ENCODE data around the gene HNRNPA3.
A peak's percentile ranks its signal among the peaks of the same experiment; 100 is the strongest.
"Not testable (repeated sequence)": the region's sequence is repeated elsewhere in the genome, so short reads cannot be mapped to it uniquely, and the experiment has no call there.

The HNRNPA3 gene

GRCh38 chr2:177212106-177212890 is at the start of gene HNRNPA3:
Gene HNRNPA3 (plus strand): TSS chr2:177212794. CDS start chr2:177212800, 6 bp downstream.
- DNase-seq = peak; percentile 94 to 97

- no peak for DNase-seq
Observed at GRCh38 chr2:177164131-177164530, 48.5 kb upstream of the HNRNPA3 start.

DNA sequence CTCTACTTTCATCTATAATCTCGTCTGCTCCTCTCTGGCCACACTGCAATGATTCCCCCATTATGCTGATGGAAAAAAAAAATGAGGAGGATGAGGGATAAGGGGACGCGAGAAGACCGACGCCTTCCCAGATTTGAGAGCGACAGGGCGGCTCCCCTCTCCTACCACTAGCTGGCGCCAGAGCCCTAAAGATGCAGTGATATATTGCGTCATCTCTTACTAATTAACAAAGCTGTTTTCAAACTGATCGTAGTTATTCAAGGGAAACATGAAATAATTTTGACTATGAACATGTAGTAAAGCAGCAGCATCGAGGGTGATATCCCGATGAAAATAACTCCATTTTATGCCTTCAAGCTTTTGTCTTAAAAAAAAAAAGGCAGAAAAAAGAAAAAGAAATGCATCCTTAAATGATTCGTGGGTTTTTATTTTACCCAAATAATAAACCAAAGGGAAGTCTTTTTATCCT is 48.0 kb upstream of the HNRNPA3 start:
- DNase-seq = peak; percentile 26 to 79

- no peak for DNase-seq
Observed at GRCh38 chr2:177165061-177165583, 47.5 kb upstream of the HNRNPA3 start.

DNA sequence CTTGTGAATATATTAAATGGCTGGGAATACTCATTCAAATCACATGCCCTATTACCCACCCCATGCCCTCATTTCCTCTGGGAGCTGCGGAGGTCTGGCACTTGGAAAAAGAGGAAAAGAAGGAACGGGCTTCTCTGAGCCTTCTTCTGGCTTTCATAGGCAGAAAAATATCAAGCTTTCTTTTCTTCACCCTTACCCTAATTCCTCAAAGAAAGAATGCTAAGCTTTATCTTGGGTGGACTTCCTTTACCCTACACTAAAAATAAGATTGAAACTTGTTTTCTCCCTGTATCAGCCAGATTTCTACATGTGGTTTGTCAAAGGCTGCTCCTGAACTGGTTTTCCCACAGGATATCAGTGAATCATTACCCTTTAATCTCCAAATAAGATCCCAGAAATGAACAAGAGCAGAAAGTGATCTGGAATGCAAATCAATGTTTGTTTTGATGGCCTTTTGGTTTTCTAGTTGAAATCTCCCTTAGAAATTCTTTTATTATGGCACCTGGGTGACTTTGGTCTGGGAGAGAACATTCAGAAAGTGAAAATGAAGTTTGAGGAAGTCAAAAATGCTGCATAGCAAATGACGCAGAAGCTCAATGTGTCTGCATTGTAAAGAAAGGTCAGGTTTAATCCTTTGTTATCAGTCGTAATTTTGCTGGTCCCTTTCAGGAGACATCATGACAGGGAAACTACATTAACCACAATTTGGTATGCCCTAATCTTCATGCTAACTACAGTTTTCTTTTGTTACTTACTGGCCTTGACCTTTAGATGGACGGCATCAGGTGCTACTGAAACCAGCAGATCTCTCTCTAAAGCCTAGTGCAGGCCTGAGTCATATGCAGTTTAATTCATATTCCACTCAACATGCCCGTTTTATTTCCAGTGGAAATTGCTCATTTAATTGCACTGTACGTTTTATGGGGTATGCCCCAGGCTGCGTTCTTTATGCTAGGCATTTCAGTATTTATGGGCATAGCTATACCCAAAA is 46.6 kb upstream of the HNRNPA3 start:
- DNase-seq = no peak

DNA sequence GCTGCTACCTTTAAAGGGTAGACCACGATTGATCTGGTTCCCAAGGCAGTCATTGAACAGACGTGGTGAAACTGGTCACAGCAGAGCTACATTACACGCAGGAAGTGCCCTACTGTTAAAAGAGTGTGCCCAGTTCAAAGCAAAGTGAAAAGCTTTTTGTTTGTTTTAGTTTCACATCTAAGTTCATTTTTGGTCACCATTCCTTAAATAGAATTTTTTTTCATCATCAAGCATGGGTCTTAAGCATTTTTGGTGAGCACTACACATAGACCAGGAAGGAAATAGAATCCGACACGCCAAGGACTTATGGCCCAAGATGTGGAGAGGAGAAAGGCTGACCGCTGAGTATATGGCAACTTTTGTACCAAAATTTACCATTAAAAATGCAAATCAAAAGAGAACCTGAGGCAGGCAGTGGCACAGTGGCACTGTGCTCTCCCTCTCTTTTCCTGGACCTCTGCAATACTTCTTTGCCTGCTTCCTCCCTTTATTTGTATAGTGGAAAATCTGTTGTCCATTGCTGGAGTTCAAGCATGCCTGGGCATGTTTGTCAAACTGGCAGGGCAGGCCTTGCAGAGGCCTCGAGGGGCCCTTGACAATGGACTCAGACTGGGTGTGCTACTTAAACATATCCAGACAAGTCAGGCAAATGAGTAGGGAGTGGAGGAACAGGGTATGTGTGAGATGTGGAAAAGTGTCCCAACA is 42.6 kb upstream of the HNRNPA3 start:
- no peak for DNase-seq

GRCh38 chr2:177171418-177171865 is 41.2 kb upstream of the HNRNPA3 start:
- no peak for DNase-seq

DNA sequence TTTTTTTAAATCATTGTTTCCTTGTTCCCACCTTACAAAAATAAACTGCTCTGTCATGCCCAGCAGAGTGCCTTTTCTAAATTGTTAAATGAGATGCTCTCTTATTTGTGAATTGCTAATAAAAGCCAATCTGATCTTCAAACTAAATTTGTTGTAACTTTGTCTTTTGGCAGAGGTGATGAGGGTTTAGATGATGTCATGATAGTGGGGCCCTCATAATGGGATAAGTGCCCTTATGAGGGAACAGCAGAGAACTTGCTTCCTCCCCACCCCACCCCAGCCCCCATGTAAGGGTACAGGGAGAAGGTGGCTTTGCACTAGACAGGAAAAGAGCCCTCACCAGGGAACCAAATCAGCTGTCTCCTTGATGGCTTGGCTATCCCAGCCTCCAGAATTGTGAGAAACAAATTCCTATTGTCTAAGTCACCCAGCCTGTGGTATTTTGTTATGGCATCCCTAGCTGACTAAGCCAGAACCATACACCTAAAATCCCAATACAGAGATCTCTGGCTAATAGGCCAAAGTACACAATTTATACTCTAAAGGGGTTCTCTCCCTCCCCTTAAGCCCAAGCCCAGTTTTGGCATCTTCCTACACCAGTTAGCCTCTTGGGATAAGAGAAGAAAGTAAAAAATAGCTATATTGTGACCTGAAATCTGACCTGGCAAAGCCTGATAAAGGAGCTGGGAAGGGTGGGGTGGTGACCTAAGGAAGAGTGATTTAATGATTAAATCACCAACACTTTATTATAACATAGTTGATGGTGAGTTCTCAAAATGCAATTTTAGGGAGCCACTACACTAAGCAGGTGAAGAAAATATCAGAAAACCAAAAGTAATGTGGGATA is 40.3 kb upstream of the HNRNPA3 start:
- peak; percentile 36 to 87 for DNase-seq

DNA sequence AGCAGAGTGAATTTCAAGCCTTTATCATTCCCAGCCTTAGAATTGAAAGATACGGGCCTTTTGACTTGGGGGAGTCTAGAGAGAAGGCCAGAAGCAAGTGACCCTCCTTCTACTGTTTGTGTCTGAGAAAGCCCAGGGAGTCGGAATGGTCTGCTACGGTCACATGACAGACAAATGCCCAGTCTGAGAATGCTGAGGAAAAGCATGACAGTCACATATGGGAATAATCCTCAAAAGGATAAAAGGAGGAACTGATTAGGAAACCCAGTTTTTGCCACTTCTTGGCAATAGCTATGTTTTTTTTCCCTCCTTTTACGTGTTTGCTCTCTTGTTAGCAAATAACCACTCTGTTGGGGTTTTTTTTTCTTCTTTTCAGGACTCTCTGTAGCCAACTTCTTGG is 38.1 kb upstream of the HNRNPA3 start:
- no peak for DNase-seq

GRCh38 chr2:177175917-177176668 is 36.5 kb upstream of the HNRNPA3 start:
- peak in 1 of 2 experiments; percentile 20 for DNase-seq

DNA sequence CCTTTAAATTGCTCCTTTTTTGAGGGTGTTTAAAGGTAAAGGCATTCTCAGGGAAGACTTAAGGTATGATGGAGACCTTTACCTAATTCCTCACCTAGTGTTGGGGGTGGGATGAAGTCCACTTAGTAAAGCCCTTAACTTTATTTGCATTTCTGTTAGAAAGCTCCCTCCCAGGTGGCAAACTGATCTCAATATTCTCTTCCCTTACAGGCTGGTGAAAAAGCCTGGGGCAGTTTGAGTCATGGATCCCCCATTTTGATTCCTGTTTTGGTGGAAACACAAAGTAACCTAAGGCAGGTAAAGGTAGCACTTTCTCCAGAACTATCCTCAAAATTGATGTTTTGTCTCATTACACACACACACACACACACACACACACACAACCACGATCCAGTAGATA is 33.8 kb upstream of the HNRNPA3 start:
- DNase-seq = no peak

DNA sequence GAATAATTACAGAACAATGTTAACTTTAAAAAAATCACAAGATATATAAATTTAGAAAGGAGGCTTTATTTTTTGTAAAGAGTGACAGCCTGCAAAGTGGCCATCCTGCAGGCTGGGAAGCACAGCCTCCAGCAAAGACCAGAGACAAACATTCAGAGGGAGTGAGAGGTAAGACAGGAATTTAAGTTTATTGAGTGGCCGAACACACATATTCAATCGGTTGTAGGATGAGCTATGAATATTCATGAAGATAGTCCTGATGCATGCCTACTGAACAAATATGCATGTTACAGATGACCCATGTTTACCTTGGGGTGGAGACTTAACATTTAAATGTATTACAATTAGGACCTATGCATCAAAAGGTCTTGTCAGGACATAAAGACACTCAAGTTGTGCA is 33.4 kb upstream of the HNRNPA3 start:
- no peak for DNase-seq

DNA sequence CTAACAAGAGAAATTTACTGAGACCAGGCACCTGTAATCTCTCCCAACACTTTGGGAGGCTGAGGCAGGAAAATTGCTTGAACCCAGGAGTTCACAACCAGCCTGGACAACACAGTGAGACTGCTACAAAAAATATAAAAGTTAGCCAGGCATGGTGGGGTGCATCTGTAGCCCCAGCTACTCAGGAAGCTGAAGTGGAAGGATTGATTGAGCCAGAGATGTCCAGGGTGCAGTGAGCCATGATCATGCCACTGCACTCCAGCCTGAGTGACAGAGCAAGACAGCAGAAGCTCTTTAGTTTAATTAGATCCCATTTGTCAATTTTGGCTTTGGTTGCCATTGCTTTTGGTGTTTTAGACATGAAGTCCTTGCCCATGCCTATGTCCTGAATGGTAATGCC is 32.9 kb upstream of the HNRNPA3 start:
- DNase-seq = not testable (repeated sequence)

- no peak for DNase-seq
Observed at GRCh38 chr2:177180269-177181000, 32.2 kb upstream of the HNRNPA3 start.

GRCh38 chr2:177183860-177184259 is 28.7 kb upstream of the HNRNPA3 start:
- no peak for DNase-seq

DNA sequence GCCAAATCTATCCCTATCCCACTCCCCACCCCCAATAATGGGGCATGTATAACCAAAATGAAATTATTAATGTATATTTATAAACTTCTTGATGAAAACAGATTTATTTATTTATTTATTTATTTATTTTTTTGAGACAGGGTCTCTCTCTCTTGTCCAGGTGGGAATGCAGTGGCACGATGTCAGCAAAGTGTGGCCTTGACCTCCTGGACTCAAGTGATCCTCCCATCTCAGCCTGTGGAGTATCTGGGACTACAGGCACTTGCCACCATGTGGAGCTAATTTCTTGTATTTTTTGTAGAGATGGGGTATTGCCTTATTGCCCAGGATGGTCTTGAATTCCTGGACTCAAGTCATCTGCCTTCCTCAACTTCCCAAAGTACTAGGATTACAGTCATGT is 28.0 kb upstream of the HNRNPA3 start:
- DNase-seq = no peak

GRCh38 chr2:177186038-177186437 is 26.6 kb upstream of the HNRNPA3 start:
- DNase-seq = not testable (repeated sequence)

DNA sequence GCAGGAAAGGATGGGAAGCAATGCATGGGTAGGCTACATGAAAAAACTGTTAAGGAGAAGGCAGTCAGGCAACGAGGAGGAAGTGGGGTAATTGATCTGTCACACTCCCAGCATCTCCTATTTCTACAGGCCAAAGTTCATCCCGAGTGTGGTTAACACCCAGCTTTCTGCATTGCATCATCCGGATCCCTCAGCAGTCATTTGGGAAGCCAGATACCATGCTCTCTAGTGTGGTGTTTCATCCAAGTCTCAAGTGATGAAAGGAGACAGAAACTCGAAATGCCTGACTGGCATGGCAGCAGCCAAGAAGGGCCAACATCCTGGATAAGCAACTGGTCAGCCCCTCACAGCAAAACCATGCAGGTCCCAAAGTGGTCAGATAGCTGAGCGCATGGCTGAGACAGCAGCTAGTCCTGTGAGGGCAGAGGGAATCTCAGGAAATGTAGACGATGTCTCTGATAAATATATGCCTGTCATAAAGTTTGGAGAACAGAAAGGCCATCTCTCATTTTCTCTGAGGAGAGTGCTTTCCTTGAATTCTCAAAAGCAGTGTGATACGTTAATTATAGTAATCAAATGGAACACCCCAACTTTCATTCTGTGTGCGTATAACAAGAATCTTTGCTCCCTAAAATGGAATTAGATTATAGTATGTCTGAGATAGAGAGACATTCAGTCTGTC is 24.8 kb upstream of the HNRNPA3 start:
- no peak for DNase-seq
